Neuronal stem cell (in vitro differentiated cells): ENCODE measurements around the gene PIBF1.

ENCODE experiments used
- DNase-seq: peaks from one replicate; pipeline ENCODE4 v3.0.0-alpha.2; 2013; ENCODE audit warnings: low spot score
- H2AFZ ChIP-seq: one replicate; pipeline ENCODE4 v1.6.1; 2013; ENCODE audit warnings: mild to moderate bottlenecking, low read length, inconsistent platforms
- H2AK5ac ChIP-seq: 2 replicates; pipeline ENCODE4 v1.6.1; 2013; ENCODE audit warnings: low read depth, mild to moderate bottlenecking, inconsistent platforms, low read length, moderate library complexity, mixed read lengths
- H2BK120ac ChIP-seq: 2 replicates; pipeline ENCODE4 v1.6.1; 2013; ENCODE audit warnings: low read depth, mild to moderate bottlenecking, inconsistent platforms, low read length, moderate library complexity, mixed read lengths
- H2BK12ac ChIP-seq: one replicate; pipeline ENCODE4 v1.6.1; 2013; ENCODE audit warnings: low read length, inconsistent platforms
- H2BK15ac ChIP-seq: 2 replicates; pipeline ENCODE4 v1.6.1; 2013; ENCODE audit warnings: mild to moderate bottlenecking, low read length, inconsistent platforms, mixed read lengths
- H2BK5ac ChIP-seq: one replicate; pipeline ENCODE4 v1.6.1; 2013; ENCODE audit warnings: inconsistent platforms, mild to moderate bottlenecking, low read length, moderate library complexity
- H3K14ac ChIP-seq: one replicate; pipeline ENCODE4 v1.6.1; 2013; ENCODE audit warnings: low read length, inconsistent platforms
- H3K18ac ChIP-seq: 2 replicates; pipeline ENCODE4 v1.6.1; 2013; ENCODE audit warnings: low read length, inconsistent platforms
- H3K23ac ChIP-seq: 2 replicates; pipeline ENCODE4 v1.6.1; 2013; ENCODE audit warnings: low read depth, mild to moderate bottlenecking, mixed read lengths, low read length, inconsistent platforms; ENCODE audit not compliant: poor library complexity
- H3K27ac ChIP-seq: replicated peaks from 3 replicates; pipeline ENCODE4 v1.5.1; 2013; ENCODE audit warnings: low read length, inconsistent platforms
- H3K27me3 ChIP-seq, 3 experiments: 2 replicates each; pipeline ENCODE4 v1.6.1; 2013; ENCODE audit warnings: low read length in 3 of 3, mild to moderate bottlenecking in 2 of 3, inconsistent platforms in 1 of 3, low read depth in 1 of 3, mixed read lengths in 1 of 3, moderate library complexity in 1 of 3; ENCODE audit not compliant: control insufficient read depth in 3 of 3, insufficient read depth in 3 of 3
- H3K36me3 ChIP-seq, 2 donors: replicated peaks in 1 of 2; 2 replicates each; pipeline ENCODE4 v1.6.1; 2013; ENCODE audit warnings: low read length in 2 of 2; ENCODE audit not compliant: control insufficient read depth in 2 of 2, insufficient read depth in 2 of 2
- H3K4ac ChIP-seq: 2 replicates; pipeline ENCODE4 v1.6.1; 2013; ENCODE audit warnings: inconsistent platforms, mild to moderate bottlenecking, low read length, moderate library complexity
- H3K4me1 ChIP-seq, 2 donors: 1 replicate in 1 of 2; 2 replicates in 1 of 2; pipeline ENCODE4 v1.6.1; 2013; ENCODE audit warnings: low read length in 2 of 2, low read depth in 1 of 2; ENCODE audit not compliant: control insufficient read depth in 2 of 2, insufficient read depth in 1 of 2
- H3K4me2 ChIP-seq: one replicate; pipeline ENCODE4 v1.6.1; 2013; ENCODE audit warnings: mild to moderate bottlenecking, low read length, inconsistent platforms; ENCODE audit not compliant: insufficient read depth, poor library complexity, severe bottlenecking
- H3K4me3 ChIP-seq, 2 donors: 2 replicates each; pipeline ENCODE4 v1.5.1; 2013; ENCODE audit warnings: low read length in 2 of 2, mild to moderate bottlenecking in 2 of 2, inconsistent platforms in 1 of 2, moderate library complexity in 1 of 2
- H3K79me1 ChIP-seq: one replicate; pipeline ENCODE4 v1.6.1; 2013; ENCODE audit warnings: low read depth, mild to moderate bottlenecking, inconsistent platforms, low read length, moderate library complexity
- H3K9ac ChIP-seq: one replicate; pipeline ENCODE4 v1.6.1; 2013; ENCODE audit warnings: mild to moderate bottlenecking, low read depth, low read length, inconsistent platforms; ENCODE audit not compliant: poor library complexity
- H3K9me3 ChIP-seq, 2 donors: replicated peaks in 1 of 2; 2 replicates each; pipeline versions ENCODE3 to v1.6.1; 2013; ENCODE audit warnings: low read length in 2 of 2, mild to moderate bottlenecking in 2 of 2, inconsistent platforms in 1 of 2, low read depth in 1 of 2, mixed read lengths in 1 of 2, moderate library complexity in 1 of 2; ENCODE audit not compliant: control insufficient read depth in 2 of 2, insufficient read depth in 1 of 2
- H4K8ac ChIP-seq: one replicate; pipeline ENCODE4 v1.6.1; 2013; ENCODE audit warnings: low read depth, mild to moderate bottlenecking, inconsistent platforms, low read length, moderate library complexity
- H4K91ac ChIP-seq: one replicate; pipeline ENCODE4 v1.6.1; 2013; ENCODE audit warnings: low read length, low read depth, mild to moderate bottlenecking, inconsistent platforms; ENCODE audit not compliant: poor library complexity
- WGBS, 2 donors: extraction: QIAGEN DNeasy Blood & Tissue Kit; methylation state at CpG; one replicate each; pipeline ENCODE4 v1.1.7; 2013; ENCODE audit warnings: missing lambda C conversion rate in 2 of 2, mixed read lengths in 1 of 2; ENCODE audit not compliant: insufficient read length in 2 of 2, insufficient replicate concordance in 1 of 2; ENCODE audit errors: extremely low coverage in 2 of 2; 5-methylcytosine and 5-hydroxymethylcytosine counted together

PIBF1 gene

DNA sequence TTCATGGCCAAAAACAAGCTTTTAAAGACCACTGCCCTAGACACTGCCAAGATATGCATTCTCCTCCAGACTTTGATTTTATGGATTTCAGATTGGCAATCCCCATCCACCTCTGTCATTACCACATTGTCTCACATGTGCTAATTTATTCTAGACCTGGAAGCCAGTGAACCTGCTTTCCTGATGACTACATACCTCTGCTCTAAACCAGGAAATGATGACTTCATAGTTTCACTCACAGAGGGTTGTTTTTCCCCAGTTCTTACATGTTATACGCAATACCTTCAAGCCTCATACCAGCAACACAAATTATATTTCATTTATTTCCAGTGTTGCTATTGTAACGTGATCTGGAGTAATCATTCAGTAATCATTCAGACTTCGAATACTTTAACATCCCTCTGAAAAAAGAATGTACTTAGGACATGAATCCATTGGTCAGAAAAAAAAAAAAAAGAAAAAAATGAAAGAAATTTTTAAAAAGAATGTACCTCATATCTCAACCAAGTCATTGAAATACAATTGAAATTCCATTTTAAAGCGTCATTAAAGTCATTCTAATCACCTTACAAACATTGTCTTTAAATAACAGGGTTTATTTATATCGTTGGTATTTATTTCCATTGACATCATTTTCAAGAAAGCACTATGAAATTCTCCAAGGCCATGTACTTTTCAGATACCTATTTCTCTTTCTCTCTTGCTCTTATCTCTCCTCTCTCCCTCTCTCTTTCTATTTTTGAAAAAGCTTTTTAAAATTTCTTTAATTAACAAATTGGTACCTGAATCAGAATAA, 243.5 kb downstream of the PIBF1 start:
- Histone ChIP-seq H2BK15ac (no peak overlapping the region), H2AK5ac (no peak overlapping the region), H3K27me3 (no peaks in the 10 kb centered on the region), H2BK120ac (no peak overlapping the region), H2BK5ac (no peak overlapping the region), H4K91ac (no peak overlapping the region), H3K9me3 (no peaks in the 10 kb centered on the region), H3K4me2 (no peak overlapping the region), H3K36me3 (no peaks in the 10 kb centered on the region), H2BK12ac (no peak overlapping the region), H2AFZ (no peak overlapping the region), H3K9ac (no peak overlapping the region), H3K4me1 (peaks cover 0 to 3% of the 10 kb centered on the region in 2 donors), H3K4ac (no peak overlapping the region), H3K18ac (no peak overlapping the region), H3K14ac (no peak overlapping the region), H3K27ac (no peak overlapping the region), H3K79me1 (no peaks in the 10 kb centered on the region), H4K8ac (no peak overlapping the region), H3K23ac (no peak overlapping the region), H3K4me3 (no peak overlapping the region)
- no CpG with 5 or more reads among the region's 5 CpGs for WGBS, 2 donors
- no peak for DNase-seq

DNA sequence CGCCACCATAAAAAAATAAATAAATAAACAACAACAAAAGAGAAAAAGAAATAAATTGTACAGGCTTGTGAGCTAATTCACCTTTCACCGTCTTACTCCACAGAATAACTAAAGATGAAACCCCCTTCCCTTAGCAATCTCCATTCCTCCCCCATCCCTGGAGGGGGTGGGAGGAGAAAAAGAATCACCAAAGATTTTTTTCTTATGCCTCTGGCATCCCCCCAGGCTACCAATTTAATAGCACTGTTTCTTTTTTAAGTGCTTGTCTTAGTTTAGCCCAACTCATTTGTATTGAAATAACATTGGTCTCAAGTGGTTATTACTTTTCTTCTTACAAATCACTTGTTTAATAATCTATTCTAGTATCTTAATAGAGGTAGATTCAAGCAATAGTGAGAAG, 253.0 kb downstream of the PIBF1 start:
- H3K18ac ChIP-seq: no peak overlapping the region
- no peak overlapping the region for H3K27ac ChIP-seq
- no peak overlapping the region for H2BK5ac ChIP-seq
- H3K9ac ChIP-seq: no peak overlapping the region
- H2BK15ac ChIP-seq: no peak overlapping the region
- H3K27me3 ChIP-seq: no peaks in the 10 kb centered on the region
- H3K36me3 ChIP-seq: no peaks in the 10 kb centered on the region
- H2BK12ac ChIP-seq: no peak overlapping the region
- H3K79me1 ChIP-seq: no peaks in the 10 kb centered on the region
- no CpG with 5 or more reads among the region's 2 CpGs for WGBS, 2 donors
- DNase-seq: no peak
- no peak overlapping the region for H3K4me3 ChIP-seq
- no peak overlapping the region for H2AK5ac ChIP-seq
- H3K4me1 ChIP-seq: no peaks in the 10 kb centered on the region
- H3K14ac ChIP-seq: no peak overlapping the region
- H4K8ac ChIP-seq: no peak overlapping the region
- H4K91ac ChIP-seq: no peak overlapping the region
- H3K9me3 ChIP-seq: no peaks in the 10 kb centered on the region
- H2AFZ ChIP-seq: no peak overlapping the region
- no peak overlapping the region for H3K23ac ChIP-seq
- no peak overlapping the region for H3K4ac ChIP-seq
- H3K4me2 ChIP-seq: no peak overlapping the region
- no peak overlapping the region for H2BK120ac ChIP-seq

GRCh38 chr13:73035660-73036059, 253.7 kb downstream of the PIBF1 start:
- Histone ChIP-seq H3K14ac (no peak overlapping the region), H2BK120ac (no peak overlapping the region), H3K27ac (no peak overlapping the region), H2BK15ac (no peak overlapping the region), H3K4ac (no peak overlapping the region), H4K91ac (no peak overlapping the region), H3K9ac (no peak overlapping the region), H3K4me3 (no peak overlapping the region), H3K79me1 (no peaks in the 10 kb centered on the region), H3K4me1 (no peaks in the 10 kb centered on the region), H2AK5ac (no peak overlapping the region), H3K9me3 (no peaks in the 10 kb centered on the region), H3K18ac (no peak overlapping the region), H2AFZ (no peak overlapping the region), H3K36me3 (no peaks in the 10 kb centered on the region), H3K23ac (no peak overlapping the region), H3K27me3 (no peaks in the 10 kb centered on the region), H2BK5ac (no peak overlapping the region), H3K4me2 (no peak overlapping the region), H4K8ac (no peak overlapping the region), H2BK12ac (no peak overlapping the region)
- no peak for DNase-seq
- WGBS, 2 donors: no CpG with 5 or more reads among the region's 2 CpGs

DNA sequence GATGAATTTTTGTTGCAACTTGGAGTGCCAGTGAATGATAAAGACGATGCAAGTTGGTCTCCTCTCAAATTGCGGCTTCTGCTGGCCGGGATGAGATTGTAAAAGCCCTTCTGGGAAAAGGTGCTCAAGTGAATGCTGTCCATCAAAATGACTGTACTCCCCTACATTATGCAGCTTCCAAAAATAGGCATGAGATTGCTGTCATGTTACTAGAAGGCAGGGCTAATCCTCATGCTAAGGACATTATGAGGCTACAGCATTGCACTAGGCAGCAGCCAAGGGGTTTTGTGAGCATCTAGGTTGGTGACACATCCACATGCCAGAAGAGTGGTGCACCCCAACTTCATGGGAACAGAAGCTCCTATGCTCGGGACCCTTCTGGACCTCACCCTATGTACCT, 254.6 kb downstream of the PIBF1 start:
- H3K27ac ChIP-seq: no peak overlapping the region
- DNase-seq: no peak
- no peaks in the 10 kb centered on the region for H3K36me3 ChIP-seq
- no peaks in the 10 kb centered on the region for H3K79me1 ChIP-seq
- no peak overlapping the region for H2AK5ac ChIP-seq
- H4K91ac ChIP-seq: no peak overlapping the region
- no CpG with 5 or more reads among the region's 4 CpGs for WGBS, 2 donors
- no peak overlapping the region for H3K14ac ChIP-seq
- no peaks in the 10 kb centered on the region for H3K4me1 ChIP-seq
- H3K23ac ChIP-seq: no peak overlapping the region
- H3K27me3 ChIP-seq: no peaks in the 10 kb centered on the region
- H3K9me3 ChIP-seq: no peaks in the 10 kb centered on the region
- H2BK15ac ChIP-seq: no peak overlapping the region
- H4K8ac ChIP-seq: no peak overlapping the region
- H2BK5ac ChIP-seq: no peak overlapping the region
- H3K9ac ChIP-seq: no peak overlapping the region
- H3K18ac ChIP-seq: no peak overlapping the region
- no peak overlapping the region for H2BK12ac ChIP-seq
- no peak overlapping the region for H2AFZ ChIP-seq
- no peak overlapping the region for H3K4me2 ChIP-seq
- H3K4ac ChIP-seq: no peak overlapping the region
- H3K4me3 ChIP-seq: no peak overlapping the region
- H2BK120ac ChIP-seq: no peak overlapping the region
